NCI-H446 treated with DMSO at 0.1 percent for 48 hours (cell line): ENCODE data around the gene DST.
"Not testable (repeated sequence)": the region's sequence is repeated elsewhere in the genome, so short reads cannot be mapped to it uniquely, and the experiment has no call there.

Source experiments
- DNase-seq: peaks from one replicate; lab custom pipeline; 2025; lab: John Stamatoyannopoulos, UW

The DST gene

GRCh38 chr6:56571605-56572004, 71.1 kb downstream of the DST start:
- no peak for DNase-seq

DNA sequence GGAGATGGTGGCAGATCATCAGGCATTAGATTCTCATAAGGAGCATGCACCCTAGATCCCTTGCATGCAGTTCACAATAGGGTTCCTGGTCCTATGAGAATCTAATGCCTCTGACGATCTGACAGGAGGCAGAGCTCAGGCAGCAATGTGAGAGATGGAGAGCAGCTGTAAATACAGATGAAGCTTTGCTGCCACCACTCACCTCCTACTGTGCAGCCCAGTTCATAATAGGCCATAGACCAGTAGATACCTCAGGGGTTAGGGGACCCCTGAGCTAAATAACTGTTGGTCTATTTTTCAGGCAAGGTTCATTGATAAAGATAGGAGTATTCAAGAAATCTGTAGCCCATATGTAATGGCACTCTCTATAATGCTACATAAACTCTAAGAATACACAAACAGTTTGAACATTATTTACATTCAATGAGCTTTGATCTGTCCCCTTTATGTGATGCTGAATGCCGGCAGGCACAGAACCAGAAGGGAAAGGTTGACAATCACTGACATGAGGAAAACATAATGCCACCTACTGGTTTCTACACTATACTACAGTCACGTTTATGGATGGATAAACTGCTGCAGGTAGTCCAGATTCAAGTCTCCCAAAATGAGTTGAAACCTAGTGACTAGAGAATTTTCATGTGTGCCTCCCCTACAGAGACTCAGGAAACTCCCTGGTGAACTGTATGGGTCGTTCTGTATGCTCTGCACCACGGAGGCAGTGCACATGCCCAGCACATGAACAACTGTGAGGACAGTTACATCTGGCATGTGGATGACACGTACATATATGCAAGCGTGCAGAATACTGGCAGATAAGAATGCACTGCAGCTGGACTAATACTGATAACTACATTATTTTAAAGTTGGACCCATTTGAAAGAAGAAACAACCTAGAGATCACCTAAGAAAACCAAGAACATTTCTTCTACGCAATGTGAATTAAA, 72.0 kb downstream of the DST start:
- DNase-seq = peak; percentile 31

DNA sequence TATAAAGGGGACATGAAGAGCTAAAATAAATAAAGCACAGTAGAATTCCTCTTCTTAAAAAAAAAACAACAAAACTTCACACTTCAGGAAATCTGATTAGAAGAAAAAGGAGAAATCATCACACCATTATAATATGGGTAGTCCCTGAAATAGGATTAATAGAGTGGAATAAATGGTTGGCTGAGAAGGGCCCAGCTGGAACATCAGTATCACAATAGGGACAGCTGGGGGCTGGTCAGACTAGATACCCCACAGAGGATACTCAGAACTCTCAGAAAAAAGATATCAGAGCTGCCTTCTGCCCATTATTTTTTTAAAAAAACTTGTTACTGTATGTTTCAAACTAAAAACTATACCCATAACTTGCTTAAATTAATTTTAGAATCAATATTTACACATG, 75.2 kb downstream of the DST start:
- DNase-seq = no peak

- DNase-seq = not testable (repeated sequence)
Measured at GRCh38 chr6:56562730-56563129, 80.0 kb downstream of the DST start.

DNA sequence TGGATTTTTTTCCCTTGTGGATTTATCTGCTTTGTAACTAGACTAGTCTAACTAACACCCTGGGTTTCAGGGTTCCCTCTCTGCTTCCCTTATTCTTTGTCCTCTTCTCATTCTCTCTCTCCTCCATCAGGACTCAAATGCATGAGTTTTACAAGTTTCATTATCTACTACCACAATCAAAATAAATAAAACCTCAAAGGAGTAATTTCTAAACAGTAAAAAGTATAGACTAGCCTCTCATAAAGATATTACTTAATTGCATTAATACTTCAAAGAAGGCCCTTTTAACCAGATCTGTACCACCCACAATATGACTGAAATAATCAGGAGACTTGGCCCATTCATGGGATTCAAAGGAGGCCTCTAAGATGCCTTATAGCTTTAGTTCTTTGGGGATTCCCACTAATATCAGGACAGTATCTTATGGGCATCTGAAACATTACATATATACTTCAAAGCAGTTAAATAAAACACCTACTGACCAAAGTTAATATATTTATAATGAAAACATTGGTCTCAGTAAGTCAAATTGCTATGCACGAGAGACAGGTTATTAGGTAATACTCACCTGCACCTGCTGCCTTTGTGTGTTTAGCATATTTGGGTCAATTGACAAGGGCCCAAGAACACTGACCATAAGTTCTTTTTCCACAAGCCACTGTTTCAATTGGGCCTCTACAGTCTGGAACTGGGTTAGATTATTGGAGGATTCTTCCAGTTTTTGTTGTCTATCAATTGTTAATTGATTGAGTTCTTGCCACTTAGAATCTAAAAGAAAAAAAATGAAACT, 85.7 kb downstream of the DST start:
- no peak for DNase-seq

GRCh38 chr6:56555438-56555872, 87.2 kb downstream of the DST start:
- DNase-seq = no peak

GRCh38 chr6:56552187-56553130, 90.2 kb downstream of the DST start:
- no peak for DNase-seq

DNA sequence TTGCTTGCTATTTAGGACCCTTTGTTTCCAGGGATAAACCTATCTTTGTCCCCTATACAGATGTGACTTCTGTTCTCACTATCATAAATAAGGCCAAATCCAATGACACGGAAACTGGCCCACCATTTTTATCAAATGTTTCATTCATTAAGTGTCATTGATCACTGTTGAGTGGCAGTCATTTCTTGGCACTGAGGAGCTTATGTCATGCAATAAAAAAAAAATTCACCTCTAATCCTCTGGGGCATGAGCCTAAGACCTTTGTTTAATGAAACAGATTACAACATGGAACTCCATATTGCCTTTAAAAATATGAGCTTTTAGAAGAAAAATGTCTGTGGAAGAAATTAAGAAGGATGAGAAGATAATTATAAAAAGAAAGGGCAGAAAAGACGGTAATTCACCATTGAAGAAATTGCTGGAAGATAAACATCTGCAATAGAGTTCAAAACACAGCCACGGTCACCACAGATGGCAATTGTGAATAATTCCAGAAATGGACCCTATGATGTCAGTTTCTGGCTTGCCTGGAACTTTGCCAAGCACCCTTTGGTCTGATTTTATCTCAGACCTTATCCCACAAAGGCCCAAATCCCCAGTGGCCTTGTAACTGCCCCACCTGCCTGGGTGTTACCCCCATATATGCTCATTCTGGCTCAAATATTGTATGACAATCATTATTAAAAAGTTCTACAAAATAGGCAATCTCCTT, 91.1 kb downstream of the DST start:
- DNase-seq = no peak

DNA sequence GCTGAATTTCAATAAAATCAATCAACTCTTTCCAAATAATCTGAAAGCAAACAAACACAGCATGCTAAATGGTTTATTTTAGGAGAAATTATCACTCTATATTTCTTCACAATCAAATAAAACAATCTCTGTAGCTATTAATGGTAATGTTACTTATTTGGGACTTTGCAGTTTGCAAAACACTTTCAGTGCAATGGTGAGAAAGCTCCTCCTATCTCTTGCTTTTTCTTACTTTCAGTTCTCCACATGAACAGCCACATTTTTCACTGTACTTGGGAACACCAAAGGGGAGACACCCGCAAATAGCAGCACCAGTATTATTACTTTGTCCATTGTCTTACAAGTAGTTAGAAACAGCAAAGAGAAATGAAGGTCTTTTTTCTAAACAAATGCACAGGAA, 92.4 kb downstream of the DST start:
- DNase-seq = no peak

DNA sequence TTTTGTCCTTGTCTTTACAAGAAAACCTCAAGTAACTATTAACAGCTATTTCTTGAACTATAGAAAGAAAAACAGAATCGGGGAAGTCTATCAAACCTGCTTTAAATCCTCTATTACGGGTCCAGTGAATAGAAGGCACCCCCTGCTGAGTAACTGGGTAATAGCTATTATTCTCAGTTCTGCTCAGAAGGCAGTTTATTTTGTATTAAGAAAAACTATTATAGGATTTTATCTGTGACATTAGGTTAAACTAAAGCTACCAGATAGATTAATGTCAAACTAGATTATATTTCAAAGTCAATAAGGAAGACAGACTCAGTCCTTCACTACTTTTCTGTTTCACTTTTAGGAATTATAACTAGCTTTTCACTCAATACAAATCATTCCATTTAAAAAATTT, 93.7 kb downstream of the DST start:
- DNase-seq = no peak

- DNase-seq = no peak
Measured at GRCh38 chr6:56547687-56548086, 95.0 kb downstream of the DST start.

DNA sequence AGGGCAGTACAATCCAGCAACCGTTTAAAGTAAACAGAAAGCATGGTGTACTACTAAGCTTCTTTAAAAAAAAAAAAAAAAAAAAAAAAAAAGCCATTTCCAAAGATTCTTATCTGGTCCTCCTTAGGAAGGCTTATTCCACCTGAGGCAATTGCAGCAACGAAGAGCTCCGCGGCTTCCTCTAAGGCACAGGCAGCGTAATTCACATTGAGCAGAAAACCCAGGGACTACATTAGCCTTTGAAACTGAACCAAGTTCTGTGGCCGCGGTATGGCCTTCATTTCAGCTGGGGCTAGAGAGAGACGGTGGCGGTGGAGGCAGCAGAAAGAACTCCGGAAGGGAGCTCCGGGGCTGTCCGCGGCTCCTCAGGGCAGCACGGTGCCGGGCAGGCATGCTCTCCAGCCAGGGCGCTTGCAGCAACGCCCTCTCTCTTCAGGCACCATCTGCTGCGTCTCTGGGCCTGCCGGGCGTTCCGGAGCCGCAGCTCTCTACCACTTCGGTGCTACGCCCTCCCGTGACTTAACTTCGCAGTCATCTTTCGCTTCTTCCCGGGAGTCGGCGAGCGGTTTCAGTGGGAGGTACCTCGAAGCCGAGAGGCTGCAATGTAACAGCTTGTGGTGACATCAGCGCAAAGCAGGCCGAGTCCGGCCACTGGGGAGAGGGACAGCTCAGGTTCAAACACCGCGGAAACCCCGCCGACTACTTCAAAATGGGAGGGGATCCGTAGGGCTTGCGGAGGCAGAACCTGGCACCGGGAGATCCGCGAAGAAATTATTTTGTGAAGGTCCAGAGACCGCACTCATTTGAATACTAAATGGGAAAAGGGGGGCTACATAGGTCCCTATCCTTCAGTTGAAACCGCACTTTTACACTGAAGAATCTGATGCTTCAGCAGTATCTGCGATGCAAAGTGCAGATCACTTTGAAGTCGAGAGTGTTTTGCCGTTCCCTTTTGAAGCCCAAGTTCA, 100.0 kb downstream of the DST start:
- DNase-seq = peak; percentile 97

- no peak for DNase-seq
Measured at GRCh38 chr6:56541741-56542360, 100.8 kb downstream of the DST start.

GRCh38 chr6:56541030-56541600, 101.6 kb downstream of the DST start:
- DNase-seq = peak; percentile 19

DNA sequence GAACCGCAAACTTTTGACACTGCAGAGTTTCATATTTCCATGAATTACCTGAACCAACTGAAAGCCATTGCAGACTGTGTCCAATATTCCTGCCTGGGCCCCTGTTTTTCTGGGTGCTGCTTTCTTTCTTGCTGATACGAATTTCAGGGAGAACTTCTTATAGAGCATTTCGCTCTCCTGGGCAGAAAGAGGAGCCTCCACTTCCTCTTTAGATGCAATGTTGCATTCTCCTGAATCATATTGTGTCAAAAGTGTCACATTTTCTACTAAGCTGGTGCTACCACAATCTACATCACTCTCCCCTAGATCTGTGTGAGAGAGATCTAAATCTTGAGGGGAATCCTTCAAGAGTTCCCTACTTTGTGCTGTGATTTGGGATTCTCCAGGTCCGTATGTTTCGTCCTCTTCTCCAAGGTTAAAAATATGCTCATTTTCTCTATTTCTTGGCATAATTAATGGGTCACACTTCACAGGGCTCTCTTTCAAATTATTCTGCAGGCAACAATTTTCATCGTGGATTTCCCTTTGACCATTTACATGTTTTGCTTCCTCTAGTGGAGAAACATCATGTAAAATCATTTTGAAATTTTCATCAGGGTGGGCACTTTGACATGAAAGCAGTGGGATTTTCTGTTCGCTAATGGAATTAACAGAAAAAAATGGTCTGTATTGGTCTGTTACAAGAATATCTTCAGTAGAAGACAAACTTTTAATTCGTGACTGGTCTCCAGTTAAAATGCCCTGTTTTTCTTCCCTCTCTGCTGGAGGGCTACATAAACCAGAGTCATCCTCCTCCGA, 102.3 kb downstream of the DST start:
- no peak for DNase-seq

DNA sequence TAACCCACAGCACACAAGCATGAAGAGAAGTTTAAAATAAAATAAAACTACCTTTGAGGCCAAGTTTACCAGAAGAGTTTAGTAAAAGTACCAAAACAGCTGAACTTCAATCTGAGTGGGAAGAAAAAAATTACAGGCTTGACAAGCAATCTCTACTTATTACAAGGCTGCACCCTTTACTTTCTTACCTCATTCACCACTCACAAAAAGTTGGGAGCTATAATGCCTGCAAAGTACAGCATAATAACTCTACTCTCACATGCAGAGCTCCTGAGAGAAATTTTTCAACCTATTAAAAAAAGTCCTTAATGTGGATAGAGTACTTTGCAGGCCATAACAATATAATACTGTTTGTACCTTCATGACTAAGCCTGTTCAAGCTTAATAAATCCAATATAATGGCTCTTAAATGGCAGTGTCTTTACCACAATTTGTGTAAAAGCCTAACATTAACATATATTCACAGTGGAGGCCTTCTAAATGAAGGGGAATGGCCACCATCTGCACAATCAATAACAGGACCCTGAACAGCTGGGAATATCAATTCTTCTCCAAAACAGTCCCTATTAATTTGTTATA, 103.1 kb downstream of the DST start:
- no peak for DNase-seq

- DNase-seq = no peak
Measured at GRCh38 chr6:56538851-56539250, 103.8 kb downstream of the DST start.

DNA sequence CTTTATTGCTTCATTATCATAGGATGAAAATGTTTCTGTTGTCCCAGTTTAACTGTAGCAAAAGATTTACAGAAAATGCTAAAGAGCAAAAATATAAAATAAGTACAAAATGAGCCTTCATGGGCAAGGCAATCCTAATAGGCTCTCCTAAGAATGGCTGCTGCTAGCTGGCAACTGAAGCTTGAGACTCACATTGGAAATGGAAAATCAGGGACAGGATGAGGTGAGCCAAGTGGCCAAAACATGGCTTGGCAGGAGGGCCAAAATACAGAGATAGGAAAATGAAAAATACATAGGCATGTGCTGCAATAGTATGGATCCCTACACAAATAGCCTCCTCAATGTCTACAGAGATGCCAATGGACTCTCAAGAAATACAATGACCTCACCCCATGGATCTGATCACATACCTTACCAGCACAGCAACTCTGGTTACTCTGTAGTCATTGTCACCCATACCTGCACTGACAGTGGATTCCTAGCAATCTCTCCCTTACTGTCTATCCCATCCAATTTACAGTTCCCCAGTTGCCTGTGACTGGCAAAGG, 105.4 kb downstream of the DST start:
- no peak for DNase-seq
